PC-3 (cell line): ENCODE results near the gene CCL17. TPM values are rescaled to one million over a fixed set of nuclear protein-coding genes. Genes with fewer than 3 reads are reported as not detected.
A peak's percentile ranks its signal among the peaks of the same experiment; 100 is the strongest.

Experiments
- ATAC-seq: fragments of 200-7000 bp; cut with Tn5 transposase; 2 replicates; pipeline ENCODE4 v1.9.1; 2020; ENCODE audit warnings: mild to moderate bottlenecking, moderate library complexity
- BruUV-seq: library from RNA; stranded (reverse); fragments of 400-500 nt; replicated peaks from 2 replicates; lab custom pipeline; 2021; lab: Mats Ljungman, UMichigan
- CTCF ChIA-PET: fragments of 300-600 bp; sonication (Branson Sonifier 250); formaldehyde crosslinking; loops from one replicate; lab custom pipeline; 2022; ENCODE audit warnings: antibody characterized with exemption; lab: Charles Lee
- POLR2A ChIA-PET: fragments of 300-600 bp; sonication (Branson Sonifier 250); formaldehyde crosslinking; loops from one replicate; lab custom pipeline; 2022; ENCODE audit warnings: antibody characterized with exemption; ENCODE audit not compliant: unreplicated experiment; lab: Charles Lee
- DNase-seq: peaks from one replicate; pipeline ENCODE4 v3.0.0-alpha.2; 2015
- H2AFZ ChIP-seq: fragments of 300-600 bp; sonication (generic); 2 replicates; pipeline ENCODE4 v1.6.0; 2016; ENCODE audit warnings: antibody characterized with exemption, low read length
- H3F3A ChIP-seq: fragments of 300-600 bp; sonication (generic); one replicate; pipeline ENCODE4 v1.6.0; 2017; ENCODE audit warnings: antibody characterized with exemption, low read length, control low read depth, mild to moderate bottlenecking; ENCODE audit not compliant: unreplicated experiment
- H3K27ac ChIP-seq: fragments of 300-600 bp; sonication (generic); 2 replicates; pipeline ENCODE4 v1.5.1; 2016; ENCODE audit warnings: mild to moderate bottlenecking, low read length
- H3K27me3 ChIP-seq: fragments of 300-600 bp; sonication (generic); 2 replicates; pipeline ENCODE4 v1.6.1; 2016; ENCODE audit warnings: low read length, mixed read lengths
- H3K36me3 ChIP-seq: fragments of 300-600 bp; sonication (generic); 2 replicates; pipeline ENCODE4 v1.6.1; 2016; ENCODE audit warnings: low read depth, mixed run types, low read length, mixed read lengths
- H3K4me1 ChIP-seq: fragments of 300-600 bp; sonication (generic); 2 replicates; pipeline ENCODE4 v1.5.1; 2016; ENCODE audit warnings: low read length; ENCODE audit not compliant: insufficient read depth
- H3K4me2 ChIP-seq: fragments of 300-600 bp; sonication (generic); 2 replicates; pipeline ENCODE4 v1.6.0; 2016; ENCODE audit warnings: low read length
- H3K4me3 ChIP-seq: fragments of 300-600 bp; sonication (generic); 2 replicates; pipeline ENCODE4 v1.5.1; 2016; ENCODE audit warnings: mild to moderate bottlenecking, low read length, mixed read lengths
- H3K79me2 ChIP-seq: fragments of 300-600 bp; sonication (generic); 2 replicates; pipeline ENCODE4 v1.6.1; 2017; ENCODE audit warnings: low read length, mixed read lengths
- H3K9ac ChIP-seq: fragments of 300-600 bp; sonication (generic); 2 replicates; pipeline ENCODE4 v1.6.0; 2016; ENCODE audit warnings: mild to moderate bottlenecking, low read length
- H3K9me2 ChIP-seq: fragments of 300-600 bp; sonication (generic); replicated peaks from 2 replicates; pipeline ENCODE4 v1.6.1; 2016; ENCODE audit warnings: mixed run types, low read length, mixed read lengths
- H3K9me3 ChIP-seq: fragments of 300-600 bp; sonication (generic); 2 replicates; pipeline ENCODE4 v1.6.1; 2016; ENCODE audit warnings: low read length, mixed read lengths
- H4K20me1 ChIP-seq: fragments of 300-600 bp; sonication (generic); 2 replicates; pipeline ENCODE4 v1.6.1; 2016; ENCODE audit warnings: low read length, mixed read lengths
- EZH2 ChIP-seq: fragments of 300-600 bp; sonication (generic); IDR thresholded peaks from one replicate; pipeline ENCODE4 v1.6.1; 2017; ENCODE audit warnings: antibody characterized with exemption, mild to moderate bottlenecking, low read length; ENCODE audit not compliant: unreplicated experiment
- EZH2phosphoT487 ChIP-seq: fragments of 300-600 bp; sonication (generic); IDR thresholded peaks from 2 replicates; pipeline ENCODE4 v1.6.1; 2018; ENCODE audit warnings: mild to moderate bottlenecking, antibody characterized with exemption, low read length, borderline replicate concordance
- intact Hi-C: fragments of 100-400 bp; cut with micrococcal nuclease; formaldehyde crosslinking; loops from 2 replicates; pipeline ENCODE4 v1.9.0; 2023
- total RNA-seq: library from RNA; depleted of rRNA; stranded (reverse); fragments of >200 nt; gene quantifications from 2 replicates; pipeline ENCODE4 v1.2.3, GENCODE V29; 2014
- TF ChIP-seq, protein P1 (sequence below): fragments of 300-600 bp; sonication (generic); conservative IDR thresholded peaks from 2 replicates; pipeline ENCODE4 v1.5.1; 2017; ENCODE audit warnings: antibody characterized with exemption, low read depth, mild to moderate bottlenecking, low read length

The CCL17 gene
- total RNA-seq, 1 experiment from 2014 or later = not detected

DNA sequence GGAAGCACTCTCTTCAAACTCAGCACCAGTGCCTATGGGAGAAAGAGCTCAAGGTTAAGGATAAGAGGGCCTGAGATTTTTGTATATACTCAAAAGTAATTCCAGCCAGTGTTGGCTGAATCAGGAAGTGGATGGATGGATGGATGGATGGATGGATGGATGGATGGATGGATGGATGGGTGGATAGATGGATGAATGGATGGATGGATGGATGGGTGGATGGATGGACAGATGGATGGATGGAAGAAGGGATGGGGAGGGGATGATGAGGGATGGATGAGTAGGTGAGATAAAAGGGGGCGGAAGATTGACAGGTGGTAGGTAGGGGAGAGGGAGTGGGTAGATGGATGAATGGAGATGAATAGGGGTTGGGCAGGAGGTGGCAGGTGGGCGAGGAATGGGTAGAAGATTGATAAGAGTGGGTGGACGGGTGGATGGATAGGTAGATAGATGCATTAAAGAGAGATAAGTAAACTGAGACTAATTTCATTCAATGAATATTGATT is 28.2 kb upstream of the CCL17 start:
- no peak for ATAC-seq
- H4K20me1 ChIP-seq = no peaks in the 10 kb centered on the region
- intact Hi-C loops = loop anchor here (5.0 kb wide), 1 partner anchor 74 kb away; no protein-coding TSS in a partner anchor
- no peak overlapping the region for H3K4me3 ChIP-seq
- H3K9ac ChIP-seq = peak overlapping the region; percentile 76; the same call in 1 of the 2 replicates
- H3K27ac ChIP-seq = peak overlapping the region; percentile 97
- H3K4me2 ChIP-seq = no peak overlapping the region
- no peak overlapping the region for H2AFZ ChIP-seq
- ChIA-PET CTCF (no interaction called here), POLR2A (no interaction called here)
- H3K27me3 ChIP-seq = no peaks in the 10 kb centered on the region
- H3K9me3 ChIP-seq = no peaks in the 10 kb centered on the region
- H3K79me2 ChIP-seq = no peaks in the 10 kb centered on the region
- TF ChIP-seq, protein P1, sequence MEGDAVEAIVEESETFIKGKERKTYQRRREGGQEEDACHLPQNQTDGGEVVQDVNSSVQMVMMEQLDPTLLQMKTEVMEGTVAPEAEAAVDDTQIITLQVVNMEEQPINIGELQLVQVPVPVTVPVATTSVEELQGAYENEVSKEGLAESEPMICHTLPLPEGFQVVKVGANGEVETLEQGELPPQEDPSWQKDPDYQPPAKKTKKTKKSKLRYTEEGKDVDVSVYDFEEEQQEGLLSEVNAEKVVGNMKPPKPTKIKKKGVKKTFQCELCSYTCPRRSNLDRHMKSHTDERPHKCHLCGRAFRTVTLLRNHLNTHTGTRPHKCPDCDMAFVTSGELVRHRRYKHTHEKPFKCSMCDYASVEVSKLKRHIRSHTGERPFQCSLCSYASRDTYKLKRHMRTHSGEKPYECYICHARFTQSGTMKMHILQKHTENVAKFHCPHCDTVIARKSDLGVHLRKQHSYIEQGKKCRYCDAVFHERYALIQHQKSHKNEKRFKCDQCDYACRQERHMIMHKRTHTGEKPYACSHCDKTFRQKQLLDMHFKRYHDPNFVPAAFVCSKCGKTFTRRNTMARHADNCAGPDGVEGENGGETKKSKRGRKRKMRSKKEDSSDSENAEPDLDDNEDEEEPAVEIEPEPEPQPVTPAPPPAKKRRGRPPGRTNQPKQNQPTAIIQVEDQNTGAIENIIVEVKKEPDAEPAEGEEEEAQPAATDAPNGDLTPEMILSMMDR = no peak
- no peaks in the 10 kb centered on the region for H3K36me3 ChIP-seq
- no peaks in the 10 kb centered on the region for H3F3A ChIP-seq
- BruUV-seq = no TSS peak
- no peaks in the 10 kb centered on the region for H3K9me2 ChIP-seq
- peaks cover 20% of the 10 kb centered on the region for H3K4me1 ChIP-seq
- no peak for DNase-seq

- ATAC-seq = peak; percentile 56
- Histone ChIP-seq H3K9ac (peak overlapping the region; percentile 76), H3K4me1 (peaks cover 20% of the 10 kb centered on the region), H3K9me2 (no peaks in the 10 kb centered on the region), H3K36me3 (no peaks in the 10 kb centered on the region), H3K79me2 (no peaks in the 10 kb centered on the region), H3K4me3 (peak overlapping the region; percentile 29; the same call in 1 of the 2 replicates), H3K4me2 (peak overlapping the region; percentile 59), H3K27ac (peak overlapping the region; percentile 97), H3F3A (no peaks in the 10 kb centered on the region), H3K9me3 (no peaks in the 10 kb centered on the region), H3K27me3 (no peaks in the 10 kb centered on the region), H4K20me1 (no peaks in the 10 kb centered on the region), H2AFZ (no peak overlapping the region)
- intact Hi-C loops = loop anchor here (5.0 kb wide), 1 partner anchor 75 kb away; no protein-coding TSS in a partner anchor
- DNase-seq = peak; percentile 73
- CTCF ChIA-PET = interaction anchor here (0.7 to 1.5 kb wide), 3 partner anchors 21 to 73 kb away, joined by 3 to 4 read pairs (median 4); no protein-coding TSS in a partner anchor
- POLR2A ChIA-PET = no interaction called here
- BruUV-seq = no TSS peak
- no peak for TF ChIP-seq EZH2
- no peak for TF ChIP-seq EZH2phosphoT487
- TF ChIP-seq, protein P1 = peak; percentile 45
Measured at GRCh38 chr16:57377080-57377841, 27.3 kb upstream of the CCL17 start.

- H3K4me2 ChIP-seq = no peak overlapping the region
- H3K36me3 ChIP-seq = no peaks in the 10 kb centered on the region
- intact Hi-C loops = loop anchor here (5.0 kb wide), 1 partner anchor 77 kb away; no protein-coding TSS in a partner anchor
- no peaks in the 10 kb centered on the region for H3K9me2 ChIP-seq
- H3K4me3 ChIP-seq = no peak overlapping the region
- DNase-seq (no peak), ATAC-seq (no peak)
- TF ChIP-seq EZH2phosphoT487 = no peak
- TF ChIP-seq EZH2 = no peak
- TF ChIP-seq, protein P1 = no peak
- no peak overlapping the region for H3K27ac ChIP-seq
- H3K79me2 ChIP-seq = no peaks in the 10 kb centered on the region
- H4K20me1 ChIP-seq = no peaks in the 10 kb centered on the region
- ChIA-PET POLR2A (no interaction called here), CTCF (no interaction called here)
- no peak overlapping the region for H3K9ac ChIP-seq
- no peaks in the 10 kb centered on the region for H3K27me3 ChIP-seq
- no peaks in the 10 kb centered on the region for H3F3A ChIP-seq
- H3K4me1 ChIP-seq = peaks cover 24% of the 10 kb centered on the region
- H2AFZ ChIP-seq = no peak overlapping the region
- no TSS peak for BruUV-seq
- no peaks in the 10 kb centered on the region for H3K9me3 ChIP-seq
Measured at GRCh38 chr16:57379579-57379978, 25.0 kb upstream of the CCL17 start.
